SJCRH30 (cell line): ENCODE data around the gene VOPP1. TPM values are rescaled to one million over a fixed set of nuclear protein-coding genes. Genes with fewer than 3 reads are reported as not detected.
A peak's percentile ranks its signal among the peaks of the same experiment; 100 is the strongest.

Experiments used
- DNase-seq, 2 experiments: peaks; one replicate each; pipeline ENCODE4 v3.0.0-alpha.2; 2015 to 2020
- H3K27ac ChIP-seq: fragments of 250-450 bp; sonication (Bioruptor Pico); 2 replicates; pipeline ENCODE4 v1.5.1; 2020; ENCODE audit warnings: mild to moderate bottlenecking, moderate library complexity
- H3K27me3 ChIP-seq: fragments of 250-450 bp; sonication (Bioruptor Pico); 2 replicates; pipeline ENCODE4 v1.5.1; 2020; ENCODE audit warnings: mild to moderate bottlenecking, moderate library complexity
- H3K36me3 ChIP-seq: fragments of 250-450 bp; sonication (Bioruptor Pico); 2 replicates; pipeline ENCODE4 v1.5.1; 2020; ENCODE audit warnings: mild to moderate bottlenecking, moderate library complexity
- H3K4me1 ChIP-seq: fragments of 250-450 bp; sonication (Bioruptor Pico); 2 replicates; pipeline ENCODE4 v1.5.1; 2020; ENCODE audit warnings: mild to moderate bottlenecking, moderate library complexity
- H3K4me3 ChIP-seq: fragments of 250-450 bp; sonication (Bioruptor Pico); 2 replicates; pipeline ENCODE4 v1.5.1; 2020; ENCODE audit warnings: mild to moderate bottlenecking, moderate library complexity
- H3K9me3 ChIP-seq: fragments of 250-450 bp; sonication (Bioruptor Pico); replicated peaks from 2 replicates; pipeline ENCODE4 v1.5.1; 2020; ENCODE audit warnings: mild to moderate bottlenecking, moderate library complexity
- total RNA-seq: library from RNA; depleted of rRNA; stranded (reverse); fragments of >200 nt; shearing (Covaris generic); gene quantifications from 2 replicates; pipeline ENCODE4 v1.2.3, GENCODE V29; 2014

VOPP1 gene
- total RNA-seq, 1 experiment from 2014 or later: 89.8 TPM

DNA sequence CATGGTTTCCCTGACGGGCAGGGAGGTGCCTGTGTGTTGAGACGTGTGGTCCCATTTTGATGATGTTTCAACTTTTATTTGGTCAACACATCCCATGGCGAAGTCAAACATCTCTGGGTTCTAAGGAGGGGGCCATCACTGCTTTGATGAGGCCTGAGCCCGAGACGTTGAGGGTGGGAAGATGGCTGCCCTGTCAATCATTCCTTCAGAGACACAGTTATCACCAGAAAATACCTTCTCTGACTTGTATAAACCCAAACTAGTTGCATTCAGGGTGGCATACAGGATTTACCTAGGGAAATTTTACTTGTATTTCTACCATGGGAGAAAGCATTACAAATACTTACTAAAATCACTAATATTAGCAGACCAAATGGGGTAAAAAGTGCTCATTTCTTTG lies 64.6 kb downstream of the VOPP1 start:
- H3K27me3 ChIP-seq: no peaks in the 10 kb centered on the region
- no peak overlapping the region for H3K4me3 ChIP-seq
- H3K4me1 ChIP-seq: peaks cover 44% of the 10 kb centered on the region
- peaks cover 7% of the 10 kb centered on the region for H3K36me3 ChIP-seq
- no peak overlapping the region for H3K27ac ChIP-seq
- no peaks in the 10 kb centered on the region for H3K9me3 ChIP-seq
- DNase-seq: no peak

GRCh38 chr7:55504967-55505658 lies 67.2 kb downstream of the VOPP1 start:
- no peaks in the 10 kb centered on the region for H3K27me3 ChIP-seq
- H3K4me1 ChIP-seq: peaks cover 38% of the 10 kb centered on the region
- no peak overlapping the region for H3K27ac ChIP-seq

GRCh38 chr7:55504093-55504859 lies 68.0 kb downstream of the VOPP1 start:
- Histone ChIP-seq H3K27me3 (no peaks in the 10 kb centered on the region), H3K36me3 (peaks cover 7% of the 10 kb centered on the region), H3K4me1 (peaks cover 30% of the 10 kb centered on the region), H3K9me3 (no peaks in the 10 kb centered on the region), H3K4me3 (no peak overlapping the region), H3K27ac (no peak overlapping the region)
- peak in 1 of 2 experiments; percentile 26 for DNase-seq

More at GRCh38 chr7:55504967-55505658, 67.2 kb downstream of the VOPP1 start:
- Histone ChIP-seq H3K36me3 (peaks cover 7% of the 10 kb centered on the region), H3K9me3 (no peaks in the 10 kb centered on the region), H3K4me3 (no peak overlapping the region)
- no peak for DNase-seq

- Histone ChIP-seq H3K27ac (no peak overlapping the region), H3K4me3 (no peak overlapping the region), H3K4me1 (peaks cover 25% of the 10 kb centered on the region), H3K9me3 (no peaks in the 10 kb centered on the region), H3K36me3 (peaks cover 10% of the 10 kb centered on the region), H3K27me3 (no peaks in the 10 kb centered on the region)
- peak in 1 of 2 experiments; percentile 50 for DNase-seq
Observed at GRCh38 chr7:55502858-55503440, 69.4 kb downstream of the VOPP1 start.

GRCh38 chr7:55502124-55502857 lies 70.0 kb downstream of the VOPP1 start:
- peaks cover 25% of the 10 kb centered on the region for H3K4me1 ChIP-seq
- no peak overlapping the region for H3K4me3 ChIP-seq
- H3K27me3 ChIP-seq: no peaks in the 10 kb centered on the region
- no peak for DNase-seq
- no peak overlapping the region for H3K27ac ChIP-seq
- H3K9me3 ChIP-seq: no peaks in the 10 kb centered on the region
- H3K36me3 ChIP-seq: peaks cover 5% of the 10 kb centered on the region

DNA sequence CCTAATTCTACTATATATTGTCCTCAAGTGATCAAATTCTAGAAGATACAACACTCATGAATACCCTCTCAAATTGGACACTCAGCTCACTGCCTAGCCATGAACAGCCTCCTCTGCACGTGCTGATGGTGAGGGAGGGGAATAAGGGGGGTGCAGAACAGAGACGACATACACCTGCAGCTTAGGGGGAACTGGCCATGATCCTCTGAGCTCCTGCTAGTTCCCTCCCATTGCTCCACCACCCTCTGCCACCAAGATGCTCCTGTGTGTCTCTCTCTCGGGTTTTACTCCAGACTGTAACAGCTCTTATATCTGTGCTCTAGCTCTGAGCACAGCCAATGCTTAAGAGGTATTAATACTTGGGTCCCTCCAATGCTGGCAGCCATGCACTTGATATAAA lies 70.7 kb downstream of the VOPP1 start:
- no peak for DNase-seq
- Histone ChIP-seq H3K36me3 (peaks cover 10% of the 10 kb centered on the region), H3K27me3 (no peaks in the 10 kb centered on the region), H3K4me1 (peaks cover 25% of the 10 kb centered on the region), H3K27ac (no peak overlapping the region), H3K4me3 (no peak overlapping the region), H3K9me3 (no peaks in the 10 kb centered on the region)

DNA sequence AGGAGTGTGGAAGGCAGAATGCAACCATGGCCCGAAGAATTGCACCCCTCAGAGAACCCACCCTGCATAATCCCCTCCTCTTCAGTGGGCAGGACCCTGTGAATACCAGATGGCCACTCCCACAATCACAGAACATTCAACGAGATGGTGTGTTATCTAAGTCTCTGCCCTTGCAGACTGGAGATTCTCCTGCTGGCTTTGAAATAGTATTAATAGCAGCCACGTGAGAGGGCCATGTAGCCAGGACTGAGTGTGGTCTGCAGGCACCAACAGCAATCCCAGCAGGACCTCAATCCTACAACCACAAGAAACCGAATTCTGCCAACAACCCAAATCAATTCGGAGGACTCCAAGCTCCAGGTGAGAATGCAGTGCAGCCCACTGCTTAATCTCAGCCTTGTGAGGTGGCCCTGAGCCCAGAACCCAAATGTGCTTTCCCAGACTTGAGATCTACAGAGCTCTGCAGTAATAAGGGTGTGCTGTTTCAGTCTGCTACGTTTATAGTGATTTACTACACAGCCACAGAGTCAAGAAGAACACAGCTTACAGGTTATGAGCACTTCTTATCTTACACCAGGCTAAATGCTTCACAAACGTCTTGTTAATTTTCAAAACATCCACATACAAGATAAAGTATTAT lies 72.1 kb downstream of the VOPP1 start:
- H3K4me1 ChIP-seq: peaks cover 25% of the 10 kb centered on the region
- H3K27ac ChIP-seq: no peak overlapping the region
- H3K9me3 ChIP-seq: no peaks in the 10 kb centered on the region
- no peak overlapping the region for H3K4me3 ChIP-seq
- peaks cover 15% of the 10 kb centered on the region for H3K36me3 ChIP-seq
- H3K27me3 ChIP-seq: no peaks in the 10 kb centered on the region
- no peak for DNase-seq

- DNase-seq: no peak
- no peak overlapping the region for H3K4me3 ChIP-seq
- no peak overlapping the region for H3K27ac ChIP-seq
- no peaks in the 10 kb centered on the region for H3K27me3 ChIP-seq
- peaks cover 15% of the 10 kb centered on the region for H3K36me3 ChIP-seq
- H3K9me3 ChIP-seq: no peaks in the 10 kb centered on the region
- H3K4me1 ChIP-seq: peaks cover 18% of the 10 kb centered on the region
Observed at GRCh38 chr7:55499591-55499990, 72.7 kb downstream of the VOPP1 start.

DNA sequence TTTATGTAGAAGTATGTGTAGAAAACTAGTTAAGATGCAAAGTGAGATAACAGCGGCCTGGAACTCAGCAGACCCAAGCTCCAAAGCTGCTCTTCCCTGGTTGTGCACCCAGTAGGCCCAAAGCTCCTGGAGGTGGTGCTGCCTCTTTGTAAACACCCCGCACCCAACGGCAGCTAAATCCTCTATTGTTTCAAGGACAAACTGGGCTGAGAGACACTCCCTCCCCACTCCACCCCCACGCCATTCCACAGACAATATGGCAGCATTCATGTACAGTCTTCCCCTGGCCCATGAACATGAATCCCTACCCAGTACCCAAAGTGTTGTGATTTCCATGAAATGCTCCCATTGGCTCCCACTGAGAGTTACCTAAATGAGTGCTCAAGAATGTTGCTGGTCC lies 73.5 kb downstream of the VOPP1 start:
- H3K27me3 ChIP-seq: no peaks in the 10 kb centered on the region
- DNase-seq: no peak
- H3K4me3 ChIP-seq: no peak overlapping the region
- peaks cover 10% of the 10 kb centered on the region for H3K4me1 ChIP-seq
- no peak overlapping the region for H3K27ac ChIP-seq
- H3K9me3 ChIP-seq: no peaks in the 10 kb centered on the region
- H3K36me3 ChIP-seq: peaks cover 15% of the 10 kb centered on the region

- DNase-seq: no peak
- Histone ChIP-seq H3K4me3 (no peak overlapping the region), H3K9me3 (no peaks in the 10 kb centered on the region), H3K27ac (no peak overlapping the region), H3K27me3 (no peaks in the 10 kb centered on the region), H3K4me1 (peaks cover 4% of the 10 kb centered on the region), H3K36me3 (peaks cover 15% of the 10 kb centered on the region)
Observed at GRCh38 chr7:55498142-55498541, 74.2 kb downstream of the VOPP1 start.

DNA sequence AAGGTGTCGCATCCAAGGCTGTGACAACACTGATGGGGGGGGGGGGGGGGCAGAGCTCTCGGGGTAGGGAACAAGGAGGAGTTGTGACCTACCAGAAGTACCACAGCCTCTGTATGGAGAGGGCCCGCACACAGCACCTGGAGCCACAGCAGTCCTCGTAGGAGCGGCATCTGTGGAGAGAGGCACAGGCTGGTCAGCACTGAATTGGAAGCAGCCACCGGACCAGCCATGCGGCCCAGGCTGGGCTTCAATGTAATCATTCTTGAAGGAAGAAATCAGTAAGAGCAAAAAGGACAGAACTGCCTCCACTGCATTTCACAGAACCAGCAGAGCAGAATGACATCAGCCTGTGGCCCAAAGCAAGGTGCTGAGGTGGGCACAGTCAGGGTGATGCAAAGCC lies 74.8 kb downstream of the VOPP1 start:
- no peak for DNase-seq
- H3K36me3 ChIP-seq: peaks cover 15% of the 10 kb centered on the region
- no peak overlapping the region for H3K27ac ChIP-seq

DNA sequence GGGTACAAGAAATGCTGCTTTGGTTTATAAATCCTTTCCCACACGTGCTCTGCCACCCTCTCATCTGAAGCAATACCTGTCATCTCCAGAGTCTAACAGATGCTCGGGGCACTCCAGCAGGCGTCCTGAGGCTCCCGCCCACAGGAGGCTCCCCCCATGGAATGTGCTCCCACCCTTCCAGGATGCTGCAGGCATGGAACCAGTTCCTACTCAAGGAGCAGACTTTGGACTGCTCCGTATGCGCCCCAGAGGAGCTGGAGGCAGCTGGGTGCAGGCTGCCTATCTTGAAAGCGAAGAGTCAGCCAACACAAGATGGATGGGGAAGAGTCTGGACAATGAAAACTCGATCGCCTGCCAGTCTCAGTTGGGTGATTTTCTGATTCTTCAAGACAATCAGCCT lies 75.4 kb downstream of the VOPP1 start:
- H3K36me3 ChIP-seq: peaks cover 15% of the 10 kb centered on the region
- no peaks in the 10 kb centered on the region for H3K27me3 ChIP-seq
- no peaks in the 10 kb centered on the region for H3K4me1 ChIP-seq
- DNase-seq: no peak
- no peak overlapping the region for H3K4me3 ChIP-seq
- H3K9me3 ChIP-seq: no peaks in the 10 kb centered on the region
- H3K27ac ChIP-seq: no peak overlapping the region

More for the DNA sequence above, 74.8 kb downstream of the VOPP1 start:
- H3K4me1 ChIP-seq: no peaks in the 10 kb centered on the region
- H3K4me3 ChIP-seq: no peak overlapping the region
- H3K9me3 ChIP-seq: no peaks in the 10 kb centered on the region
- no peaks in the 10 kb centered on the region for H3K27me3 ChIP-seq

- no peak overlapping the region for H3K27ac ChIP-seq
- no peaks in the 10 kb centered on the region for H3K27me3 ChIP-seq
- H3K4me3 ChIP-seq: no peak overlapping the region
- H3K36me3 ChIP-seq: peaks cover 18% of the 10 kb centered on the region
- peaks cover 11% of the 10 kb centered on the region for H3K4me1 ChIP-seq
- H3K9me3 ChIP-seq: no peaks in the 10 kb centered on the region
- no peak for DNase-seq
Observed at GRCh38 chr7:55494951-55495350, 77.4 kb downstream of the VOPP1 start.

DNA sequence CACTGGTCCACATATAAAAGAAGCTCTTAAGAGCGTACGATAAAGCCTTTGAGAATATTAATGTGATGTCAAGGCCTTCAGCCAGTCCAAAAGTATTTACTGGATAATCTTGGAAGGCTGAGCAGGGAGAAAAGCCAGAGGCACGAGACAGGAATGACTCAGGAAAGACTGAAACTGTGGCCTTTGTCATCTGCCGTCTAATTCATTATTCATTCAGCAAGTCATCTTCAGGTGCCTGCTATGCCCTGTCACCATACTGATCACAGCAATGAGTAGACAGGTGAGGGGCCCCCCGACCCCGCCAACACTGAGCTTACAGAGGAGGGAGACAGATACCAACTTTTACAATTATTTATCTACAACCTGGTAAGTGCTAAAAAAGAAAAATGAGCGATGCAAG lies 78.9 kb downstream of the VOPP1 start:
- Histone ChIP-seq H3K4me3 (no peak overlapping the region), H3K27me3 (no peaks in the 10 kb centered on the region), H3K27ac (no peak overlapping the region), H3K36me3 (peaks cover 14% of the 10 kb centered on the region), H3K4me1 (peaks cover 24% of the 10 kb centered on the region), H3K9me3 (no peaks in the 10 kb centered on the region)
- DNase-seq: no peak
